ENCODE data around the gene MYH14.
"Not testable (repeated sequence)": the region's sequence is repeated elsewhere in the genome, so short reads cannot be mapped to it uniquely, and the experiment has no call there.

Gene MYH14

GRCh38 chr19:50337031-50337430, 133.6 kb downstream of the MYH14 start:
- not testable (repeated sequence) for DNase-seq

GRCh38 chr19:50340331-50340730, 136.9 kb downstream of the MYH14 start:
- no peak for DNase-seq

GRCh38 chr19:50341091-50341564, 137.7 kb downstream of the MYH14 start:
- no peak for DNase-seq

- DNase-seq, result no peak
Measured at GRCh38 chr19:50344661-50345318, 141.4 kb downstream of the MYH14 start.

GRCh38 chr19:50347089-50347581, 143.7 kb downstream of the MYH14 start:
- peak; percentile 61 for DNase-seq

DNA sequence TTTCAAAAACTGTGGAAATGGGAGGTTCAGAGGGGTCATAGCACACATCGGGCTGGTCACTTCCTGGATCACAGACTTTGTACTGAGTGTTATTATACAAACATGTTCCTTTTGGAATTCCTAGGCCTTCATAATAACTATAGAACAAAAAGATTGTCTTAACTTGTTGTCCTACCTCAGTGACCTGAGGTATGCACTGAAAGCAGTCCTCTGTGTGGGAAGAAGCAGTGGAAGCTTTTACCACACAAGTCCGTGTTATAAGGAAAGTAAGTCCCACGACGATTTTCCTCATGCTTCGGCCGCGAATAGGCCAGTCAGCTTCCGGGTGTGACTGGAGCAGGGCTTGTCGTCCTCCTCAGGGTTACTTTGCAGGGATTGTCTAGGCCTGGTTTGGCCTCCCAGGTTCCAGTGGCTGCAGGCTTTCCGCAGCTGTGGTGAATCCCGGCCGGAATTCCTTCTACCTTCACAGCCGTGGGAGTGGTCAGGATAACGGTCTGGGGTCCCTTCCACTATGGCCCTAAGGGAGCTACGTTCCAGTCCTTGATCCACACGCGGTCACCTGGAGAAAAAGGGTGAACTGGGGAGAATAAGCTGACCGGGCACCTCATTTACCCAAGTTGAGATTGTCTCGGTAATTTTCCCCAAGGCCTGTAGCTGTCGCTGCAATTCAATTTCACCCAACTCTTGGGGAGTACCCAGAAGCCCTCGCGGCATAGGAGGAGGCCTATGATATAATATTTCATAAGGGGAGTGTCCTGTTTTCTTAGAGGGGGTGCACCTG, 146.0 kb downstream of the MYH14 start:
- no peak for DNase-seq

GRCh38 chr19:50352242-50352641, 148.8 kb downstream of the MYH14 start:
- DNase-seq, result no peak

DNA sequence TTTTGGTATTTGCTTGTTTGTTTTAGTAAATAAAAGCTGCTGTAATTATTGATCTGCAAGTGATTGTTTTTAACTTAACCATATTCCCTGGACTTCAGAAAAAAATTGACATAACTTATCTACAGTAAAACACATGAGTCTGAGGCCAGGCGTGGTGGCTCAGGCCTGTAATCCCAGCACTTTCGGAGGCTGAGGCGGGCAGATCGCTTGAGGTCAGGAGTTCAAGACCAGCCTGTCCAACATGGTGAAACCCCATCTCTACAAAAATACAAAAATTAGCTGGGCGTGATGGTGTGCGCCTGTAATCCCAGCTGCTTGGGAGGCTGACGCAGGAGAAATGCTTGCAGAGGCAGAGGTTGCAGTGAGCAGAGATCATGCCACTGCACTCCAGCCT, 150.1 kb downstream of the MYH14 start:
- DNase-seq, result not testable (repeated sequence)

DNA sequence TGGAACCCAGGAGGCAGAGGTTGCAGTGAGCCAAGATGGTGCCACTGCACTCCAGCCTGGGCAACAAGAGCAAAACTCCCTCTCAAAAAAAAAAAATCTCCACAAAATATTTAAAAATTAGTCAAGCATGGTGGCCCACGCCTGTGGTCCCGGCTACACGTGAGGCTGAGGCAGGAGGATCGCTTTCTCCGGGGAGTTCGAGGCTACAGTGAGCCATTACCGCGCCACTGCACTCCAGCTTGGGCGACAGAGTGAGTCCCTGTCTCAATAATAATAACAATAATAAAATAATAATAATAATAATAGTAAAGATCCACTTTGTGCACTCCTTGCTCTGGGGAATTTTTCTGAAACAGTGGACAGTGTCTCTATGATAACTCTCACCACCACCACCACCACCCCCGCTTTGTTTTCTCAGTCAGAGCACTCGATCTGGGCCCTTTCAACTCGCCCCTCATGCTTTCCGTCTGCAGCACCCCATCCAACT, 153.3 kb downstream of the MYH14 start:
- DNase-seq, result no peak

GRCh38 chr19:50357178-50358100, 154.0 kb downstream of the MYH14 start:
- DNase-seq, result peak; percentile 92

DNA sequence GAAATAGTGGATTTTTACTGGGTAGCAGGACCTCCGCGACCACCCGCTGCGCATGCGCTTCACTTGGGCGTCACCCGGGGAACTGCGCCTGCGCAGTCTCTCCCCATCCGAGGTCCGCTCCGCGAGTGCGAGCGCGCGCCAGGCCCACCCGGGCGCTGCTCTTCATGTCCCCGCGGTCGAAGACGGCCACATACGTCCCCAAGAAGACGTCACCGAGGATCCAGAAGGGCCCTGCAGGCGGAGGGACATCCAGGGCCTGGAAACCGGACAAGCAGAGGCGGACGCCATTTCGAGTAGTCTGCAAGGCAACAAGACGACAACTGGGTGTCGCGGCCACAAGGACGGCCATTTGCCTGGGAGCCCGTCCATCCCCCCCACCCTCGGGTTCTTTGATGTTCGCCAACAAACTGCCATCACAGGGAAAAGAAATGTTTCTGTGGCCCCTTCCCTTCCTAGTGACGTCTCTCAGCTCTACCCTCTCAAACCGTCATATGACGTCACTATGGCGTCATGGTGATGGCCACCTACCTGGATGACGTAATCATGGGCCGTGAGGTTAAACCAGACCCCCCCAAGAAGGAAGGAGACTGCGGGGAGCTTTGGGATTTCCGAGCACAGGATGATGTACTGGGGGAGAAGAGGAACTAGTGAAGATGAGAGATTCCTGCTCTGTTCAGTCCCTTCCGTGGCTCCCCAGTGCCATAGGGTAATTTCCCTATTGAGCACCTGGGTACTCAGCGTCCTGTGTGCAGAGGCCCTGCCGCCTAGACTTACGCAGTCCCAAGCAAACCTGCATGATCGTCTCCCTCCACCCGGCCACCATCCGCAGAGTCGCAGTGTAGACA, 155.3 kb downstream of the MYH14 start:
- peak; percentile 84 for DNase-seq

GRCh38 chr19:50359328-50359818, 156.0 kb downstream of the MYH14 start:
- no peak for DNase-seq

Data from activated CD4-positive, alpha-beta T cell treated with anti-CD3 and anti-CD28 coated beads for 48 hours (primary cell).